Measurements from ENCODE around the gene PSRC1. TPM values are rescaled to one million over a fixed set of nuclear protein-coding genes. Genes with fewer than 3 reads are reported as not detected.
A peak's percentile ranks its signal among the peaks of the same experiment; 100 is the strongest.

PSRC1 gene
- total RNA-seq, 1 experiment from 2014 or later, result 60.3 TPM

DNA sequence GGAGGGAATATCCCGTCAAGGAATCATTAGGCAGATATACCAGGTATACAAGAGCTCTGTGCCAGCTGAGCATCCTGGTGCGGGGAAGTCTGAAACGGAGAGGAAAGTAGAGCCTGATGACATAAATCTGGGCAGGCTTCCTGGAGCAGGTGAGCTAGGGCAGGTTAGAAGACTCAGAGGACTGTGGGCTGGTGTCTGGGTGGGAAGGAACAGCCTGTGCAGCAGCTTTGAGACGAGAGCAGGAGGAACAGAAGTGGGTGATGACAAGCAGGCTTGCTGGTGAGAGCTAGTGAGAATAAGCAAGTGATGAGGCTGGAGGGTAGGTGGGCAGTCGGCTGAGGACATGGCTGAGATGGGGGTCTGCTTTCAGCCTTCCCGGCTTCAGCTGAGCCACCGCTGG is 26.9 kb downstream of the PSRC1 start:
- Histone ChIP-seq H2AK5ac (ENCODE audit: insufficient read length, low read length) (no peak overlapping the region), H3K18ac (ENCODE audit: insufficient read length, low read depth, low read length) (no peak overlapping the region), H3K4me2 (ENCODE audit: insufficient read depth, insufficient read length, low read length) (no peak overlapping the region), H3K23ac (ENCODE audit: insufficient read length, low read depth, low read length) (no peak overlapping the region), H4K5ac (ENCODE audit: insufficient read length, low read depth, low read length) (no peak overlapping the region), H2BK20ac (ENCODE audit: low read depth, low read length, poor library complexity, severe bottlenecking) (no peak overlapping the region), H3K79me2 (ENCODE audit: insufficient read depth, low read length) (no peaks in the 10 kb centered on the region; the same call in 1 of the 2 replicates), H3K4me1 (ENCODE audit: insufficient read depth, low read length) (no peaks in the 10 kb centered on the region; the same call in 1 of the 2 replicates), H3K4ac (ENCODE audit: low read depth, low read length) (no peak overlapping the region), H3K79me1 (ENCODE audit: insufficient read depth, low read depth, low read length, poor library complexity, severe bottlenecking) (no peaks in the 10 kb centered on the region), H3K27me3 (ENCODE audit: insufficient read depth, low read length) (no peaks in the 10 kb centered on the region; the same call in 1 of the 2 replicates), H4K91ac (ENCODE audit: insufficient read length, low read depth, low read length) (no peak overlapping the region), H4K20me1 (ENCODE audit: control insufficient read depth, insufficient read depth, insufficient read length) (no peaks in the 10 kb centered on the region), H3K14ac (ENCODE audit: insufficient read depth, low read length) (no peak overlapping the region), H3K23me2 (ENCODE audit: insufficient read length, low read depth, low read length, poor library complexity, severe bottlenecking) (peaks cover 5% of the 10 kb centered on the region), H3K27ac (ENCODE audit: insufficient read length, low read depth, low read length) (no peak overlapping the region), H3K56ac (ENCODE audit: insufficient read length, low read depth, low read length) (no peak overlapping the region), H3K9me3 (ENCODE audit: control insufficient read depth, low read depth, low read length) (no peaks in the 10 kb centered on the region), H2BK15ac (ENCODE audit: low read depth, low read length) (no peak overlapping the region), H2AFZ (ENCODE audit: low read length) (no peak overlapping the region), H2BK120ac (ENCODE audit: low read depth, low read length, poor library complexity, severe bottlenecking) (no peak overlapping the region), H2BK5ac (ENCODE audit: insufficient read length, low read length) (no peak overlapping the region), H3K9ac (ENCODE audit: extremely low read depth, insufficient read length, low read length) (no peak overlapping the region), H4K8ac (replicated peaks; ENCODE audit: insufficient read length, low read depth, low read length) (no peak overlapping the region), H3T11ph (ENCODE audit: low read length) (no peak overlapping the region), H2BK12ac (ENCODE audit: insufficient read length, low read depth, low read length) (no peak overlapping the region)
- H3K9me3 Mint-ChIP-seq, result peaks cover 9 to 15% of the 10 kb centered on the region in 2 experiments
- H3K4me3 Mint-ChIP-seq, result no peak overlapping the region; a peak in 1 of 5 replicates
- peaks cover 51 to 63% of the 10 kb centered on the region in 2 experiments for H3K4me1 Mint-ChIP-seq
- DNase-seq, result no peak
- TF ChIP-seq, protein P1, sequence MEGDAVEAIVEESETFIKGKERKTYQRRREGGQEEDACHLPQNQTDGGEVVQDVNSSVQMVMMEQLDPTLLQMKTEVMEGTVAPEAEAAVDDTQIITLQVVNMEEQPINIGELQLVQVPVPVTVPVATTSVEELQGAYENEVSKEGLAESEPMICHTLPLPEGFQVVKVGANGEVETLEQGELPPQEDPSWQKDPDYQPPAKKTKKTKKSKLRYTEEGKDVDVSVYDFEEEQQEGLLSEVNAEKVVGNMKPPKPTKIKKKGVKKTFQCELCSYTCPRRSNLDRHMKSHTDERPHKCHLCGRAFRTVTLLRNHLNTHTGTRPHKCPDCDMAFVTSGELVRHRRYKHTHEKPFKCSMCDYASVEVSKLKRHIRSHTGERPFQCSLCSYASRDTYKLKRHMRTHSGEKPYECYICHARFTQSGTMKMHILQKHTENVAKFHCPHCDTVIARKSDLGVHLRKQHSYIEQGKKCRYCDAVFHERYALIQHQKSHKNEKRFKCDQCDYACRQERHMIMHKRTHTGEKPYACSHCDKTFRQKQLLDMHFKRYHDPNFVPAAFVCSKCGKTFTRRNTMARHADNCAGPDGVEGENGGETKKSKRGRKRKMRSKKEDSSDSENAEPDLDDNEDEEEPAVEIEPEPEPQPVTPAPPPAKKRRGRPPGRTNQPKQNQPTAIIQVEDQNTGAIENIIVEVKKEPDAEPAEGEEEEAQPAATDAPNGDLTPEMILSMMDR (conservative IDR thresholded peaks at IDR 0.05), result no peak
- WGBS (ENCODE audit: extremely low coverage, insufficient read length, low lambda C conversion rate), result no CpG with 5 or more reads among the region's 7 CpGs
- peaks cover 19 to 35% (median 28%) of the 10 kb centered on the region in 3 experiments for H3K36me3 Mint-ChIP-seq (ENCODE audit: insufficient read depth in 1 of 3, low read depth in 3 of 3)
- peaks cover 13% of the 10 kb centered on the region for H3K27me3 Mint-ChIP-seq (ENCODE audit: low read depth)
- H3K27ac Mint-ChIP-seq, result peak overlapping the region in 1 of 3 experiments; percentile 53; a peak in 2 of 7 replicates

Data from H9 (cell line).